Measurements from ENCODE around the gene MRGPRD.

The MRGPRD gene

GRCh38 chr11:68966894-68967780, 13.6 kb downstream of the MRGPRD start:
- DNase-seq, result no peak

DNA sequence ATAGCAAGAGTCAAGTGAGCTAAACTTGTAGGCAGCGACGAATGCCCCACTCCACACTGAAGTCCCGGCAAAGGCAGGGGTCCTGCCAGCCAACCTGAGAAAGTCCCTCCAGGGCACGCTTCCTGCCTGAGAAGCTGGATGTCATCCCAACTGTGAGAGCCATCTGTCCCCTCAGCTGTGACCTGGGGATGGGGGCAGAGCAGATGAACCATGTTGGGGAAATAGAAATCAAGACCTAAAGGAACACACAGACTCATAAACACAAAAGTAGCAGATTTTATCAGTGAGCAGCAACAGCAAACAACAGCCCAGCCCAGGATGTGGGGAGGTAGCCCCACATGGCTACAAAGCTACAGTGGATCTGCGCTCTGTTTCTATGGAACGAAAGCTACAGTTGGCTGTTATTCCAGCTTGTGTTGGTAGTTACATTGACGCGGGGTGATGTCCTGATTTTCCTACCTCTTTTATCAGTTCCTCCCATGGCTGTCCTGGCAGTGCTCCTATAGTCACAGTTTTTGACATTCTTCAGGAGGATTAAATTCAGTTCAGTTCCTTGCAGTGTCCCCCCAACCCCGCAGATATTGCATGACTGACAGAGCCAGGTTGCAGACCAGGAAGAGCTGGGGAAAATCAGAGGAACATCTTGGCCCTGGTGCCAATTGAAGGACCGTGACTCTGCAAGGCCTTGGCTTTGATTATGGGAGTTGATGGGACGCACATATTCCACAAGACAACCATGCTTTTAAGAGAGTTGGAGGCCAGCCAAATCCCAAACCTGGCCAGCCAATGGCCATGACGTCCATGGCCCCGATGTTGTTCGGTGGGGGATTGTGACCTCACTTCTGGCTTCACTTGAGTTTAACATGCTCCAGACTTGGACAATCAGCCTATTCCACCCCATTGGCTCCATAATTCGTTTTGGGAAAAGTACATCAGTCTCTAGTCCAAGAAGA, 14.6 kb downstream of the MRGPRD start:
- DNase-seq, result no peak

DNA sequence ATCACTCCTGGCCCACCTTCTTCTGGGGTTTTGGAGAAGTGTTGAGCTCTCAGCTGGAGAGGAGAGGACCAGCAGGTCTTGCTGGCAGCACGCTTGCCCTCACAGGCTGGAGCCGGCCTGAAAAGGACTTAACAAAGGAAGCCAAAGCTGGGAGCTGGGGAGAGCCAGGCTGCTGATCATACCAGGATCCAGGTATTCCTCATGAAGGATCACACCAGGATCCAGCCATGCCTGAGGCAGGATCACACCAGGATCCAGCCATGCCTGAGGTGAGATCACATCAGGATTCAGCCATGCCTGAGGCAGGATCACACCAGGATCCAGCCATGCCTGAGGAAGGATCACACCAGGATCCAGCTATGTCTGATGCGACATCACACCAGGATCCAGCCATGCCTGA, 17.0 kb downstream of the MRGPRD start:
- DNase-seq, result no peak

DNA sequence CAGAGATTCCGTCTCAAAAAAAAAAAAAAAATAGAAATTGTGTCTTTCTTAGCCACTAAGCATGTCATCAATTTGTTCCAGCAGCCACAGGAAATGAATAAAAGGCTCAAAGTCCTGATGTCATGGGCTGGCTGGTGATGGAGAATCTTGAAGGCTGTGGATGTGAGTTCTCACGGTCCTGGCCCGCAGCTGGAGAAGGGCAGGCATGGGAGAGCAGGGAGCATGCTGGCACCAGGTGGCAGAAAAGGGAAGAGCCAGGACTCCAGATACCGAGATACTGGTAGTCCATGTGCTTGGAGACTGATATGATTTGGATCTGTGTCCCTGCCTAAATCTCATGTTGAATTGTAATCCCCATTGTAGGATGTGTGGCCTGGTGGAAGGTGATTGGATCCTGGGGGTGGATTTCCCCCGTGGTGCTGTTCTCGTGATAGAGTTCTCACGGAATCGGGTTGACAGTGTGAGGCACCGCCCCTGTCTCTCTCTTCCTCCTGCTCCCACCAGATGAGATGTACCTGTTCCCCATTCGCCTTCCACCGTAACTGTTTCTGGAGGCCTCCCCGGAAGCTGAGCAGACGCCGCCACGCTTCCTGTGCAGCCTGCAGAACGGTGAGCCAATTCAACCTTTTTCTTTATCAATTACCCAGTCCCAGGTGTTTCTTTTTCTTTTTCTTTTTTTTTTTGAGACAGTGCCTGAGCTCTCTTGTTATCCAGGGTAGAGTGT, 18.1 kb downstream of the MRGPRD start:
- no peak for DNase-seq

DNA sequence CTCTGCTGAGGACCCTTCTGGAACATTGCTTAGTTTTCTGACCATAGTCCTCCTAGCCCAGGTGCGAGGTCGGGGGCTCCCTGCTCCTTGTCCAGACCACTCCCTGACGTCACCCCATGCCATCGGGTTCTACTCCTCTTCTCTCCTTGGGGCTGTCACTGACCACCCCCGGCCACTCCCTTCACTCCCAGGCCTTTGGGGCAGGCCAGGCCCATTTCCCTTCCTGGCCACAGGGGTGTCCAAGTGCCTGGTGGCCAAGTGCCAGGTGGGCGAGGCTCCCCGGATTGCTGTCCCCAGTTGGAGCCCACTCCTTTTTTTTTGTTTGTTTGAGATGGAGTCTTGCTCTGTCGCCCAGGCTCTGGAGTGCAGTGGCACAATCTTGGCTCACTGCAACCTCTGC, 19.5 kb downstream of the MRGPRD start:
- DNase-seq, result no peak

DNA sequence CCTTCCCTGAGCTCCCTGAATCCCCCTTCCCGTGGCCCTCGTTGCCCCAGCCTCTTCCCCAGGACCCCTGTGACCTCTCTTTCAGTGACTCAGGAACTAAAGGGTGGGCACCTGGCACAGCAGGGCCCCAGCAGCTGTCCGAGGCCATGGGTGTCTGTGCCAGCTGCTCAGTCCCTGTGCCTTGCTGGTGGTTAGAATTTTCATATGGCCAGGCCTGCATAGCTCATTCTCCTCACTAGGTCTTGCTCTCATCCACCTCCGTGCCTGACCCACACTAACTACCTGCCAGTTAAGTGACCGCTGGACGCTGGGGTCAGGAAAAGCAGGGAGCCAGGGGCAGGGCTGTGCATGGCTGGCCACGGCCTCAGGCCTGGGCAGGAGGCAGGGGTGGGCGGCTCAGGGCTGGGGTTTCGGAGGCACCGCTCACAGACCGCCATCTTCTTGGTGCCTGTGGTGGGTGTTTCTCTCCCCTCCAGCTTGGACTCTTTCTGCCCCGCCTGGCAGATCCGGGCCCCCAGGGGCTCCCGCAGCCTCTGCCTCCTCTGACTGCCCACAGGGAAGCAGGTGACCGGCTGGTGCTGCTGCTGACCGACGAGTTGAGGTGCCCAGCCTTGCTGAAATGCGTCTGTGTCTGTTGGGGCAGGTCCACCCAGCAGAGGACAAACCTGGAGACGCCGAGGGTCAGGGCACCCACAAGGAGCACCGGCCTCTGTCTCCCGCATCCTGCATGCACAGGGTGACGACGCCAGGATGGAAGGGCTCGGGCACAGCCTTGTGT, 20.3 kb downstream of the MRGPRD start:
- no peak for DNase-seq

DNA sequence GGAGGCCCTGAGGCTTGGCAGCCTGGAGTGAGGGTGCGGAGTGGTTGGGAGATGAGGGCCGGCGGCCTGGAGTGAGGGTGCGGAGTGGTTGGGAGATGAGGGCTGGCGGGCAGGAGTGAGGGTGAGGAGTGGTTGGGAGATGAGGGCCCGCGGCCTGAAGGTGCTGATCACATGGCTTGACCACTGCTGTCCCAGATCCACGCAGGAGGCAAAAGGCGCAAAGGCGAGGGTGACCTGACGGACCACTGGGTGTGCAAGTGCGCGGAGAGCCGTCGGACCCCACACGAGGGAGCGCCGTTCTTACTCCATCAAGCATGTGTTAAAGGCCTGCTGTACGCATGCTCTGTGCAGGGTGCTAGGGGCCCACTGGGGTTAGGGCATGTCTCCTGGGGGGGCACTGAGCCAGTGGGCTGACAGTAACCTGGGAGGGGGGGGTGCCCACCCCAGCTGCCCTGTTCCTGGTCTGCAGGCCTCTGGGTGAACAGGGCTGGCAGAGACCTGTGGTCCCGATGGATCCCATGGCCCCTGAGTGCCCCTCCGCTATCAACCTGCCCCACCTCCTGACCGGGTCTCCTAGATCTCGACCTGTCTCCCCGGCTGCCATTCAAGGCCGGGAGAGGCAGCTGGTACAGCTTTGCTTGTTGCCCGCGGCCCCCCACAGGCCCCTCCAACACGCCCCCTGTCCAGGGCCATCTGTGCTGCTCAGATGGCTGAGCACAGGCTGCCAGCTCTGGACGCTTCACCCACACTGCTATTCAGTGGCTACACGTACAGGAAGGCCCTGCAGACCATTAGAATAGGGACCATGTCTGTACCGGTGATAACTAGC, 21.1 kb downstream of the MRGPRD start:
- DNase-seq, result no peak

DNA sequence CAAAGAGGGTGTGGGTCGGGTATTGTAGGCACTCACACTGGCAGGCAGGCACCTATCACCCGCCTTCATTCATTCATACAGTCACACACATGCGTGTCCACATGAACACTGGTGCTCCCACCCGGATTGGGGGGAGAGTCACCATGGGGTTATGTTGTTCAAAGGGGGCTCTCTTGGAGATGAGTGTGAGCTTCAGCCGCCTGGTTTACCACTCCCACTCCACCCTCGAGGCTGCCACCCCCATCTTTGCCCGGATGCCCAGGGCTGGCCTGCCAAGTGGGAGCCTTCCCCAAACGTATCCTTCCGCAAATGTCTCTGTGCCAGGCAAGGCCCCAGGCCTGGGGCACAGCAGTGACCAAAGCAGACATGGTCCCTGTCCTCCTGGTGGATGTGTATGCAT, 22.6 kb downstream of the MRGPRD start:
- no peak for DNase-seq

- no peak for DNase-seq
These were observed 24.1 kb downstream of the MRGPRD start for GRCh38 chr11:68956547-68957254.

DNA sequence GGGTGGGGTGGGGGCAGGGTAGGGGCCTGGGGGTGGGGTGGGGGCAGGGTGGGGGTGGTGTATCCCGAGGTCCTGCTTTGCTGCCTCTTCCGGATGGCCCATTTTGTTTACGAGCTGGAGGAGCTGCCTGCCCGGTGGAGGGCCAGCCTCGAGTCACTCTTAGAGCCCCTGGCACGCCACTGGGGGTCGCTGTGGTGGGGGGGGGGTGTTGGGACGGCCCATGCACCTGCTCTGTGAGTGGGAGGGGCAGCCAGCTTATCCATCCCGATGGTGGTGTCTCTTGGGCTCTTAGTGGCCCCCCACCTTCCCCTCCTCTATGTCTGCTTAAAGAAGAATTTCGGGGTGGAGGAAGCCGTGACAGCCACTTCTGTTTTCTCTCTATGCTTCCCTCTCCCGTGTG, 24.6 kb downstream of the MRGPRD start:
- no peak for DNase-seq

- DNase-seq, result no peak
These were observed 25.2 kb downstream of the MRGPRD start for GRCh38 chr11:68955607-68955958.

GRCh38 chr11:68954836-68955606, 25.8 kb downstream of the MRGPRD start:
- peak; percentile 44 for DNase-seq

- DNase-seq, result no peak
These were observed 30.0 kb downstream of the MRGPRD start for GRCh38 chr11:68950762-68951161.

GRCh38 chr11:68950270-68950669, 30.5 kb downstream of the MRGPRD start:
- DNase-seq, result no peak

- DNase-seq, result no peak
These were observed 31.9 kb downstream of the MRGPRD start for GRCh38 chr11:68948935-68949334.

GRCh38 chr11:68948496-68948895, 32.3 kb downstream of the MRGPRD start:
- no peak for DNase-seq

DNA sequence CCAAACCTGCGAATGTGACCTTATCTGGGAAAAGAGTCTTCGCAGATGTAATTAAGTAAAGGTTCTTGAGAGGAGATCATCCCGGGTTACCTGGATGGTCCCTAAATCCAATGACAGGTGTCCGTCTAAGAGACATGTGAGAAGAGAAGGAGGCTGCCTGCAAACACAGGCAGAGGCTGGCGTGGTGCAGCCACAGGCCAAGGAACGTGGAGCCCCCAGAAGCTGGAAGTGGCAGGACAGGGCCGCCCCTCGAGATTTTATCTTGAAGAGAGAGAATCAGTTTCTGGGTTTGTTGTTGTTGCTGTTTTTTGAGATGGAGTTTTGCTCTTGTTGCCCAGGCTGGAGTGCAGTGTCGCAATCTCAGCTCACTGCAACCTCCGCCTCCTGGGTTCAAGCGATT, 33.6 kb downstream of the MRGPRD start:
- DNase-seq, result no peak

DNA sequence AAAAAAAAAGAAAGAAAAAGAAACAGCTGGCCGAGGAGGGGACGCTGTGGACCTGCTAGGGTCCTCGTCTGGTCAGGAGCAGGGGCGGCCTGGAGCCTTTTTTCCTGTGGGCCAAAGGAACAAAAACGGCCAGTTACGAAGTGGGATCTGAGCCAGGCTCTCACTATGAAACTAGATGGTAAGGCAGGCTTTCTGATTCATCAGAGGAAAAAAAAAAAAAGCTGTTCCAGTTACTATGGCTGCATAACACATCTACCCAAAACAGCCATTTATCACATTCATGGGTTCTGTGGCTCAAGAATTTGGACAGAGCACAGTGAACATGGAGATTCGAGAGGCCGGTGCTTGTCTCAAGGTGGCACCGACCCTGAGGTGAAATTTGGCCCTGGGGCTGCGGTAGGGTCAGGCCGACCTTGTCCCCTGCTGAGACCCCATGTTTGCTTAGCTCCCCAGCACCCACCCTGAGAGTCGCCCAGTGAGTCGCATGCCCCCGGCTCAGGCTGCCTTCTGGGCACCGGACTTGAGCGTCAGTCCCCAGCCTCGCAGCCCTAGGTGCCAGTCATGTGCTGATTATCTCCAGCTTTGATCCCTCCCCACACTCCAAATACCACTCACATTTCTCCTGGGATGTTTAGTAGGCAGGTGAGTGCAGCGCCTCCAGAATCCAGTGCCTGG, 34.2 kb downstream of the MRGPRD start:
- no peak for DNase-seq

DNA sequence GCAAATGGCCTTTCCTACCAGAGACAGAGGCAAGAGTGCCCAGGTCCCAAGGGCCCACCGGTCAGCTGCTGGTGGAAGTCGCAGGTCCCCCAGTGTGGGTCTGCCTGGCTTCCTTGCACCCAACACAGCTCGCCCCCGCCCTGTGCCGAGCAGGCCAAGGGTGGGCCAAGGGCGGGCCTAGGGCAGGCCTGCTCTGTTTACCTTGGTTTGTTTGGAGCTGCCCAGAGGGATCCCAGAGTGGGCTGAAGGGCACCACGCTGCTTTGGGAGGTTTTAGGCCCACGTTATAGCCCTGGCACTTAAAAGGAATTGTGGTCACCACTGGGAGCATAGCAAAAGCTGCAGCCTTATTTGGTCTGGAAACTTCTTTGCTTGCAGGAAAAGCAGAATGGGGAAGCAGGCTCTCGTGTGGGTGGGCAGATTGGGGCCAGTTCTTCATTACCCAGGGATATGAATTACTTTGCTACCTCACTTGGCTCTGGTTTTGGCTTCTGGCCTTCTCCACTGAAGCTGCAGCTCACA, 38.0 kb downstream of the MRGPRD start:
- no peak for DNase-seq

Data from NCI-H774 (cell line).